ENCODE data around the gene PRX. TPM values are rescaled to one million over a fixed set of nuclear protein-coding genes. Genes with fewer than 3 reads are reported as not detected.

The PRX gene
- total RNA-seq, 2 experiments from 2014 or later, result 0.80 to 1.1 TPM

GRCh38 chr19:40407714-40408597 lies 5.2 kb downstream of the PRX start:
- peaks cover 2% of the 10 kb centered on the region for H3K27me3 Mint-ChIP-seq
- CTCF ChIA-PET, result interaction anchor here (0.6 to 4.7 kb wide), 4 partner anchors 9 to 1627 kb away, joined by 3 to 22 read pairs (median 4); no protein-coding TSS in a partner anchor
- H3K36me3 Mint-ChIP-seq, result no peaks in the 10 kb centered on the region
- peaks cover 8% of the 10 kb centered on the region for H3K4me1 Mint-ChIP-seq
- DNase-seq (no peak), ATAC-seq (no peak)
- H3K4me3 Mint-ChIP-seq, result no peak overlapping the region
- no peaks in the 10 kb centered on the region for H3K9me3 Mint-ChIP-seq (ENCODE audit: low read depth)
- H3K27ac Mint-ChIP-seq, result no peak overlapping the region

GRCh38 chr19:40403262-40403984 lies 9.8 kb downstream of the PRX start:
- CTCF ChIA-PET, result interaction anchor here (0.6 to 2.3 kb wide), 6 partner anchors 11 to 264 kb away, joined by 3 to 17 read pairs (median 4); partner anchors contain the start of gene BLVRB
- peak overlapping the region; percentile 69 for H3K27ac Mint-ChIP-seq
- no peaks in the 10 kb centered on the region for H3K36me3 Mint-ChIP-seq
- peaks cover 4% of the 10 kb centered on the region for H3K27me3 Mint-ChIP-seq
- peak; percentile 93 for DNase-seq
- peaks cover 16% of the 10 kb centered on the region for H3K4me1 Mint-ChIP-seq
- no peaks in the 10 kb centered on the region for H3K9me3 Mint-ChIP-seq (ENCODE audit: low read depth)
- H3K4me3 Mint-ChIP-seq, result peak overlapping the region; percentile 83
- peak; percentile 81 for ATAC-seq

- Mint-ChIP-seq H3K4me3 (no peak overlapping the region), H3K27ac (no peak overlapping the region), H3K9me3 (ENCODE audit: low read depth) (no peaks in the 10 kb centered on the region), H3K4me1 (peaks cover 16% of the 10 kb centered on the region), H3K36me3 (no peaks in the 10 kb centered on the region), H3K27me3 (peaks cover 4% of the 10 kb centered on the region)
- CTCF ChIA-PET, result interaction anchor here (2.1 kb wide), 1 partner anchor 20 kb away, joined by 5 read pairs; no protein-coding TSS in a partner anchor
- DNase-seq (no peak), ATAC-seq (no peak)
Measured at GRCh38 chr19:40400559-40400958, 12.6 kb downstream of the PRX start.

GRCh38 chr19:40398417-40399131 lies 14.6 kb downstream of the PRX start:
- ATAC-seq (peak; percentile 59), DNase-seq (peak; percentile 61)
- Mint-ChIP-seq H3K27me3 (peaks cover 4% of the 10 kb centered on the region), H3K4me3 (no peak overlapping the region), H3K27ac (no peak overlapping the region), H3K9me3 (ENCODE audit: low read depth) (no peaks in the 10 kb centered on the region), H3K36me3 (no peaks in the 10 kb centered on the region), H3K4me1 (peaks cover 13% of the 10 kb centered on the region)
- CTCF ChIA-PET, result interaction anchor here (1.3 to 2.1 kb wide), 2 partner anchors 22 to 93 kb away, joined by 5 read pairs; no protein-coding TSS in a partner anchor

GRCh38 chr19:40397568-40397906 lies 15.6 kb downstream of the PRX start:
- Mint-ChIP-seq H3K4me1 (peaks cover 8% of the 10 kb centered on the region), H3K36me3 (no peaks in the 10 kb centered on the region), H3K4me3 (no peak overlapping the region), H3K27ac (no peak overlapping the region), H3K9me3 (ENCODE audit: low read depth) (no peaks in the 10 kb centered on the region), H3K27me3 (peaks cover 4% of the 10 kb centered on the region)
- CTCF ChIA-PET, result interaction anchor here (1.8 kb wide), 1 partner anchor 17 kb away, joined by 5 read pairs; no protein-coding TSS in a partner anchor
- DNase-seq (no peak), ATAC-seq (no peak)

GRCh38 chr19:40396886-40397567 lies 16.2 kb downstream of the PRX start:
- Mint-ChIP-seq H3K4me1 (peaks cover 8% of the 10 kb centered on the region), H3K4me3 (no peak overlapping the region), H3K9me3 (ENCODE audit: low read depth) (no peaks in the 10 kb centered on the region), H3K27me3 (peaks cover 4% of the 10 kb centered on the region), H3K36me3 (no peaks in the 10 kb centered on the region), H3K27ac (no peak overlapping the region)
- no peak for DNase-seq
- ATAC-seq, result no peak
- CTCF ChIA-PET, result interaction anchor here (1.8 kb wide), 1 partner anchor 17 kb away, joined by 5 read pairs; no protein-coding TSS in a partner anchor

- no peaks in the 10 kb centered on the region for H3K9me3 Mint-ChIP-seq (ENCODE audit: low read depth)
- DNase-seq (no peak), ATAC-seq (no peak)
- no peak overlapping the region for H3K27ac Mint-ChIP-seq
- no peaks in the 10 kb centered on the region for H3K36me3 Mint-ChIP-seq
- CTCF ChIA-PET, result interaction anchor here (0.6 to 1.8 kb wide), 2 partner anchors 10 to 16 kb away, joined by 3 to 5 read pairs; no protein-coding TSS in a partner anchor
- H3K4me1 Mint-ChIP-seq, result peaks cover 8% of the 10 kb centered on the region
- peaks cover 4% of the 10 kb centered on the region for H3K27me3 Mint-ChIP-seq
- no peak overlapping the region for H3K4me3 Mint-ChIP-seq
Measured at GRCh38 chr19:40395956-40396355, 17.2 kb downstream of the PRX start.

GRCh38 chr19:40394816-40395210 lies 18.4 kb downstream of the PRX start:
- Mint-ChIP-seq H3K9me3 (ENCODE audit: low read depth) (no peaks in the 10 kb centered on the region), H3K36me3 (no peaks in the 10 kb centered on the region), H3K27me3 (peaks cover 4% of the 10 kb centered on the region), H3K4me3 (no peak overlapping the region), H3K4me1 (peaks cover 8% of the 10 kb centered on the region), H3K27ac (no peak overlapping the region)
- ATAC-seq (no peak), DNase-seq (no peak)
- CTCF ChIA-PET, result no interaction called here

- H3K27ac Mint-ChIP-seq, result no peak overlapping the region
- no peak for ATAC-seq
- no peak overlapping the region for H3K4me3 Mint-ChIP-seq
- peaks cover 4% of the 10 kb centered on the region for H3K4me1 Mint-ChIP-seq
- peaks cover 2% of the 10 kb centered on the region for H3K27me3 Mint-ChIP-seq
- H3K9me3 Mint-ChIP-seq (ENCODE audit: low read depth), result no peaks in the 10 kb centered on the region
- DNase-seq, result no peak
- CTCF ChIA-PET, result no interaction called here
- H3K36me3 Mint-ChIP-seq, result no peaks in the 10 kb centered on the region
Measured at GRCh38 chr19:40393894-40394815, 19.0 kb downstream of the PRX start.

- ATAC-seq (peak; percentile 27), DNase-seq (no peak)
- no peak overlapping the region for H3K4me3 Mint-ChIP-seq
- no peaks in the 10 kb centered on the region for H3K9me3 Mint-ChIP-seq (ENCODE audit: low read depth)
- CTCF ChIA-PET, result no interaction called here
- H3K4me1 Mint-ChIP-seq, result no peaks in the 10 kb centered on the region
- no peaks in the 10 kb centered on the region for H3K36me3 Mint-ChIP-seq
- H3K27ac Mint-ChIP-seq, result no peak overlapping the region
- no peaks in the 10 kb centered on the region for H3K27me3 Mint-ChIP-seq
Measured at GRCh38 chr19:40392894-40393517, 20.2 kb downstream of the PRX start.

GRCh38 chr19:40392123-40392522 lies 21.1 kb downstream of the PRX start:
- no peak overlapping the region for H3K4me3 Mint-ChIP-seq
- ATAC-seq (no peak), DNase-seq (no peak)
- no peaks in the 10 kb centered on the region for H3K27me3 Mint-ChIP-seq
- CTCF ChIA-PET, result no interaction called here
- no peak overlapping the region for H3K27ac Mint-ChIP-seq
- H3K9me3 Mint-ChIP-seq (ENCODE audit: low read depth), result no peaks in the 10 kb centered on the region
- H3K36me3 Mint-ChIP-seq, result no peaks in the 10 kb centered on the region
- H3K4me1 Mint-ChIP-seq, result no peaks in the 10 kb centered on the region

Measured in activated CD8-positive, alpha-beta memory T cell treated with anti-CD3 and anti-CD28 coated beads, Interleukin-2, amount 10 ng/mL, durations not matched to agents 7 days and 5 days (primary cell).